ENCODE data around the gene NTPCR.
A peak's percentile ranks its signal among the peaks of the same experiment; 100 is the strongest.

Gene NTPCR

GRCh38 chr1:232958067-232958466, 7.7 kb downstream of the NTPCR start:
- WGBS (ENCODE audit: extremely low coverage, insufficient coverage, low lambda C conversion rate): no CpG with 5 or more reads among the region's 1 CpG
- Histone ChIP-seq H3K18ac (ENCODE audit: low read length) (no peak overlapping the region), H3K79me2 (ENCODE audit: control insufficient read depth, insufficient read depth, low read length) (peaks cover 2% of the 10 kb centered on the region), H3K27me3 (ENCODE audit: insufficient read depth, low read length, poor library complexity) (no peaks in the 10 kb centered on the region), H2BK5ac (ENCODE audit: low read length) (no peak overlapping the region), H4K5ac (ENCODE audit: low read length) (no peak overlapping the region), H2AK5ac (ENCODE audit: low read length) (no peak overlapping the region), H2BK120ac (ENCODE audit: low read depth, low read length) (no peak overlapping the region), H3K9ac (ENCODE audit: low read length) (no peak overlapping the region), H3K27ac (ENCODE audit: low read depth, low read length) (no peak overlapping the region), H3K36me3 (ENCODE audit: control insufficient read depth, insufficient read depth, low read length) (no peaks in the 10 kb centered on the region), H2BK15ac (replicated peaks; ENCODE audit: low read depth) (no peak overlapping the region), H3K4me2 (ENCODE audit: low read length) (no peak overlapping the region), H3K56ac (ENCODE audit: low read length) (no peak overlapping the region), H3K4me1 (ENCODE audit: control insufficient read depth, low read depth, low read length) (no peaks in the 10 kb centered on the region), H3K23ac (ENCODE audit: low read length) (no peak overlapping the region), H4K8ac (ENCODE audit: low read depth, low read length) (no peak overlapping the region), H3K79me1 (ENCODE audit: low read length) (peaks cover 3% of the 10 kb centered on the region), H3K4me3 (ENCODE audit: low read length) (no peak overlapping the region), H3K4ac (ENCODE audit: low read depth, low read length) (no peak overlapping the region)
- no peak for DNase-seq

GRCh38 chr1:232962761-232963745, 12.6 kb downstream of the NTPCR start:
- H3K27me3 ChIP-seq (ENCODE audit: insufficient read depth, low read length, poor library complexity): no peaks in the 10 kb centered on the region
- no peak overlapping the region for H2BK5ac ChIP-seq (ENCODE audit: low read length)
- H3K36me3 ChIP-seq (ENCODE audit: control insufficient read depth, insufficient read depth, low read length): no peaks in the 10 kb centered on the region
- H4K5ac ChIP-seq (ENCODE audit: low read length): no peak overlapping the region
- no peak overlapping the region for H2BK120ac ChIP-seq (ENCODE audit: low read depth, low read length)
- no peak overlapping the region for H3K4ac ChIP-seq (ENCODE audit: low read depth, low read length)
- no peak overlapping the region for H3K18ac ChIP-seq (ENCODE audit: low read length)
- no peak overlapping the region for H2AK5ac ChIP-seq (ENCODE audit: low read length)
- no peak overlapping the region for H4K8ac ChIP-seq (ENCODE audit: low read depth, low read length)
- H3K56ac ChIP-seq (ENCODE audit: low read length): no peak overlapping the region
- H3K79me1 ChIP-seq (ENCODE audit: low read length): peaks cover 5% of the 10 kb centered on the region
- H3K27ac ChIP-seq (ENCODE audit: low read depth, low read length): no peak overlapping the region
- no peaks in the 10 kb centered on the region for H3K79me2 ChIP-seq (ENCODE audit: control insufficient read depth, insufficient read depth, low read length)
- no peak overlapping the region for H3K9ac ChIP-seq (ENCODE audit: low read length)
- DNase-seq: peak; percentile 62
- H3K4me1 ChIP-seq (ENCODE audit: control insufficient read depth, low read depth, low read length): no peaks in the 10 kb centered on the region
- no CpG with 5 or more reads among the region's 10 CpGs for WGBS (ENCODE audit: extremely low coverage, insufficient coverage, low lambda C conversion rate)
- H2BK15ac ChIP-seq (replicated peaks; ENCODE audit: low read depth): no peak overlapping the region
- H3K4me3 ChIP-seq (ENCODE audit: low read length): no peak overlapping the region
- no peak overlapping the region for H3K23ac ChIP-seq (ENCODE audit: low read length)
- H3K4me2 ChIP-seq (ENCODE audit: low read length): no peak overlapping the region

GRCh38 chr1:232964601-232965000, 14.2 kb downstream of the NTPCR start:
- no peak overlapping the region for H2AK5ac ChIP-seq (ENCODE audit: low read length)
- no peaks in the 10 kb centered on the region for H3K4me1 ChIP-seq (ENCODE audit: control insufficient read depth, low read depth, low read length)
- no peak overlapping the region for H3K9ac ChIP-seq (ENCODE audit: low read length)
- no peak overlapping the region for H2BK5ac ChIP-seq (ENCODE audit: low read length)
- no peaks in the 10 kb centered on the region for H3K27me3 ChIP-seq (ENCODE audit: insufficient read depth, low read length, poor library complexity)
- no peak overlapping the region for H3K18ac ChIP-seq (ENCODE audit: low read length)
- H3K4ac ChIP-seq (ENCODE audit: low read depth, low read length): no peak overlapping the region
- H3K27ac ChIP-seq (ENCODE audit: low read depth, low read length): no peak overlapping the region
- H3K79me1 ChIP-seq (ENCODE audit: low read length): peaks cover 5% of the 10 kb centered on the region
- peaks cover 1% of the 10 kb centered on the region for H3K36me3 ChIP-seq (ENCODE audit: control insufficient read depth, insufficient read depth, low read length)
- no peak overlapping the region for H3K4me2 ChIP-seq (ENCODE audit: low read length)
- H3K23ac ChIP-seq (ENCODE audit: low read length): no peak overlapping the region
- no peak overlapping the region for H3K4me3 ChIP-seq (ENCODE audit: low read length)
- no peak overlapping the region for H2BK15ac ChIP-seq (replicated peaks; ENCODE audit: low read depth)
- WGBS (ENCODE audit: extremely low coverage, insufficient coverage, low lambda C conversion rate): no CpG with 5 or more reads among the region's 4 CpGs
- H4K5ac ChIP-seq (ENCODE audit: low read length): no peak overlapping the region
- no peak overlapping the region for H4K8ac ChIP-seq (ENCODE audit: low read depth, low read length)
- H2BK120ac ChIP-seq (ENCODE audit: low read depth, low read length): no peak overlapping the region
- H3K79me2 ChIP-seq (ENCODE audit: control insufficient read depth, insufficient read depth, low read length): no peaks in the 10 kb centered on the region
- no peak overlapping the region for H3K56ac ChIP-seq (ENCODE audit: low read length)
- DNase-seq: no peak

- no peak overlapping the region for H3K9ac ChIP-seq (ENCODE audit: low read length)
- no CpG with 5 or more reads among the region's 10 CpGs for WGBS (ENCODE audit: extremely low coverage, insufficient coverage, low lambda C conversion rate)
- no peak overlapping the region for H3K23ac ChIP-seq (ENCODE audit: low read length)
- no peak overlapping the region for H4K5ac ChIP-seq (ENCODE audit: low read length)
- H3K4me2 ChIP-seq (ENCODE audit: low read length): no peak overlapping the region
- H3K79me2 ChIP-seq (ENCODE audit: control insufficient read depth, insufficient read depth, low read length): no peaks in the 10 kb centered on the region
- no peak overlapping the region for H3K4me3 ChIP-seq (ENCODE audit: low read length)
- H3K56ac ChIP-seq (ENCODE audit: low read length): no peak overlapping the region
- no peak for DNase-seq
- no peak overlapping the region for H2BK5ac ChIP-seq (ENCODE audit: low read length)
- no peak overlapping the region for H2BK15ac ChIP-seq (replicated peaks; ENCODE audit: low read depth)
- peaks cover 1% of the 10 kb centered on the region for H3K36me3 ChIP-seq (ENCODE audit: control insufficient read depth, insufficient read depth, low read length)
- H3K27ac ChIP-seq (ENCODE audit: low read depth, low read length): no peak overlapping the region
- no peaks in the 10 kb centered on the region for H3K27me3 ChIP-seq (ENCODE audit: insufficient read depth, low read length, poor library complexity)
- H3K79me1 ChIP-seq (ENCODE audit: low read length): peaks cover 5% of the 10 kb centered on the region
- no peak overlapping the region for H2AK5ac ChIP-seq (ENCODE audit: low read length)
- no peak overlapping the region for H4K8ac ChIP-seq (ENCODE audit: low read depth, low read length)
- no peaks in the 10 kb centered on the region for H3K4me1 ChIP-seq (ENCODE audit: control insufficient read depth, low read depth, low read length)
- H3K18ac ChIP-seq (ENCODE audit: low read length): no peak overlapping the region
- no peak overlapping the region for H3K4ac ChIP-seq (ENCODE audit: low read depth, low read length)
- no peak overlapping the region for H2BK120ac ChIP-seq (ENCODE audit: low read depth, low read length)
Measured at GRCh38 chr1:232965124-232965911, 14.9 kb downstream of the NTPCR start.

- Histone ChIP-seq H3K36me3 (ENCODE audit: control insufficient read depth, insufficient read depth, low read length) (peaks cover 1% of the 10 kb centered on the region), H3K9ac (ENCODE audit: low read length) (no peak overlapping the region), H3K18ac (ENCODE audit: low read length) (no peak overlapping the region), H4K5ac (ENCODE audit: low read length) (no peak overlapping the region), H3K4ac (ENCODE audit: low read depth, low read length) (no peak overlapping the region), H3K79me1 (ENCODE audit: low read length) (peaks cover 5% of the 10 kb centered on the region), H3K4me1 (ENCODE audit: control insufficient read depth, low read depth, low read length) (no peaks in the 10 kb centered on the region), H3K23ac (ENCODE audit: low read length) (no peak overlapping the region), H3K79me2 (ENCODE audit: control insufficient read depth, insufficient read depth, low read length) (no peaks in the 10 kb centered on the region), H3K4me3 (ENCODE audit: low read length) (no peak overlapping the region), H3K27ac (ENCODE audit: low read depth, low read length) (no peak overlapping the region), H2AK5ac (ENCODE audit: low read length) (no peak overlapping the region), H4K8ac (ENCODE audit: low read depth, low read length) (no peak overlapping the region), H3K4me2 (ENCODE audit: low read length) (no peak overlapping the region), H3K56ac (ENCODE audit: low read length) (no peak overlapping the region), H2BK15ac (replicated peaks; ENCODE audit: low read depth) (no peak overlapping the region), H2BK120ac (ENCODE audit: low read depth, low read length) (no peak overlapping the region), H3K27me3 (ENCODE audit: insufficient read depth, low read length, poor library complexity) (no peaks in the 10 kb centered on the region), H2BK5ac (ENCODE audit: low read length) (no peak overlapping the region)
- no peak for DNase-seq
- no CpG with 5 or more reads among the region's 6 CpGs for WGBS (ENCODE audit: extremely low coverage, insufficient coverage, low lambda C conversion rate)
Measured at GRCh38 chr1:232965912-232966217, 15.5 kb downstream of the NTPCR start.
